ENCODE data around the gene NPSR1.
"Not testable (repeated sequence)": the region's sequence is repeated elsewhere in the genome, so short reads cannot be mapped to it uniquely, and the experiment has no call there.

The NPSR1 gene

GRCh38 chr7:34772296-34772938 lies 114.4 kb downstream of the NPSR1 start:
- Histone ChIP-seq H3K27me3 (ENCODE audit: insufficient read depth, low read length) (no peaks in the 10 kb centered on the region), H3K36me3 (ENCODE audit: insufficient read depth, low read length) (no peaks in the 10 kb centered on the region), H3K4me3 (ENCODE audit: low read length) (no peak overlapping the region), H3K9me3 (ENCODE audit: low read length) (no peaks in the 10 kb centered on the region), H2AFZ (ENCODE audit: low read depth, low read length) (no peak overlapping the region), H3K4me1 (ENCODE audit: insufficient read depth, low read length) (no peaks in the 10 kb centered on the region)

GRCh38 chr7:34776748-34777358 lies 118.8 kb downstream of the NPSR1 start:
- no peaks in the 10 kb centered on the region for H3K27me3 ChIP-seq (ENCODE audit: insufficient read depth, low read length)
- H3K4me3 ChIP-seq (ENCODE audit: low read length): no peak overlapping the region
- no peak overlapping the region for H2AFZ ChIP-seq (ENCODE audit: low read depth, low read length)
- no peaks in the 10 kb centered on the region for H3K36me3 ChIP-seq (ENCODE audit: insufficient read depth, low read length)
- H3K9me3 ChIP-seq (ENCODE audit: low read length): no peaks in the 10 kb centered on the region
- no peaks in the 10 kb centered on the region for H3K4me1 ChIP-seq (ENCODE audit: insufficient read depth, low read length)

- Histone ChIP-seq H3K9me3 (ENCODE audit: low read length) (no peaks in the 10 kb centered on the region), H3K27me3 (ENCODE audit: insufficient read depth, low read length) (no peaks in the 10 kb centered on the region), H3K36me3 (ENCODE audit: insufficient read depth, low read length) (no peaks in the 10 kb centered on the region), H3K4me3 (ENCODE audit: low read length) (no peak overlapping the region), H2AFZ (ENCODE audit: low read depth, low read length) (no peak overlapping the region), H3K4me1 (ENCODE audit: insufficient read depth, low read length) (no peaks in the 10 kb centered on the region)
These were observed 122.5 kb downstream of the NPSR1 start for GRCh38 chr7:34780546-34780945.

GRCh38 chr7:34787586-34787985 lies 129.6 kb downstream of the NPSR1 start:
- no peaks in the 10 kb centered on the region for H3K27me3 ChIP-seq (ENCODE audit: insufficient read depth, low read length)
- H2AFZ ChIP-seq (ENCODE audit: low read depth, low read length): no peak overlapping the region
- H3K4me3 ChIP-seq (ENCODE audit: low read length): no peak overlapping the region
- no peaks in the 10 kb centered on the region for H3K36me3 ChIP-seq (ENCODE audit: insufficient read depth, low read length)
- H3K9me3 ChIP-seq (ENCODE audit: low read length): no peaks in the 10 kb centered on the region
- H3K4me1 ChIP-seq (ENCODE audit: insufficient read depth, low read length): no peaks in the 10 kb centered on the region

GRCh38 chr7:34806831-34807230 lies 148.8 kb downstream of the NPSR1 start:
- no peaks in the 10 kb centered on the region for H3K4me1 ChIP-seq (ENCODE audit: insufficient read depth, low read length)
- H3K36me3 ChIP-seq (ENCODE audit: insufficient read depth, low read length): no peaks in the 10 kb centered on the region
- no peak overlapping the region for H2AFZ ChIP-seq (ENCODE audit: low read depth, low read length)
- H3K9me3 ChIP-seq (ENCODE audit: low read length): no peaks in the 10 kb centered on the region
- no peaks in the 10 kb centered on the region for H3K27me3 ChIP-seq (ENCODE audit: insufficient read depth, low read length)
- no peak overlapping the region for H3K4me3 ChIP-seq (ENCODE audit: low read length)

- no peak overlapping the region for H2AFZ ChIP-seq (ENCODE audit: low read depth, low read length)
- no peaks in the 10 kb centered on the region for H3K36me3 ChIP-seq (ENCODE audit: insufficient read depth, low read length)
- no peaks in the 10 kb centered on the region for H3K27me3 ChIP-seq (ENCODE audit: insufficient read depth, low read length)
- no peak overlapping the region for H3K4me3 ChIP-seq (ENCODE audit: low read length)
- no peaks in the 10 kb centered on the region for H3K4me1 ChIP-seq (ENCODE audit: insufficient read depth, low read length)
- no peaks in the 10 kb centered on the region for H3K9me3 ChIP-seq (ENCODE audit: low read length)
These were observed 149.7 kb downstream of the NPSR1 start for GRCh38 chr7:34807548-34808340.

- not testable (repeated sequence) for H3K4me1 ChIP-seq (ENCODE audit: insufficient read depth, low read length); H2AFZ ChIP-seq (ENCODE audit: low read depth, low read length); H3K4me3 ChIP-seq (ENCODE audit: low read length); H3K9me3 ChIP-seq (ENCODE audit: low read length); H3K27me3 ChIP-seq (ENCODE audit: insufficient read depth, low read length); H3K36me3 ChIP-seq (ENCODE audit: insufficient read depth, low read length)
These were observed 156.3 kb downstream of the NPSR1 start for GRCh38 chr7:34814203-34814842.

- no peaks in the 10 kb centered on the region for H3K4me1 ChIP-seq (ENCODE audit: insufficient read depth, low read length)
- no peak overlapping the region for H3K4me3 ChIP-seq (ENCODE audit: low read length)
- no peaks in the 10 kb centered on the region for H3K36me3 ChIP-seq (ENCODE audit: insufficient read depth, low read length)
- peaks cover 1% of the 10 kb centered on the region for H3K9me3 ChIP-seq (ENCODE audit: low read length)
- no peaks in the 10 kb centered on the region for H3K27me3 ChIP-seq (ENCODE audit: insufficient read depth, low read length)
- H2AFZ ChIP-seq (ENCODE audit: low read depth, low read length): no peak overlapping the region
These were observed 164.0 kb downstream of the NPSR1 start for GRCh38 chr7:34821932-34822558.

- H3K4me1 ChIP-seq (ENCODE audit: insufficient read depth, low read length): no peaks in the 10 kb centered on the region
- no peaks in the 10 kb centered on the region for H3K36me3 ChIP-seq (ENCODE audit: insufficient read depth, low read length)
- no peaks in the 10 kb centered on the region for H3K27me3 ChIP-seq (ENCODE audit: insufficient read depth, low read length)
- no peak overlapping the region for H3K4me3 ChIP-seq (ENCODE audit: low read length)
- H3K9me3 ChIP-seq (ENCODE audit: low read length): peaks cover 1% of the 10 kb centered on the region
- H2AFZ ChIP-seq (ENCODE audit: low read depth, low read length): no peak overlapping the region
These were observed 165.7 kb downstream of the NPSR1 start for GRCh38 chr7:34823650-34824258.

- no peaks in the 10 kb centered on the region for H3K4me1 ChIP-seq (ENCODE audit: insufficient read depth, low read length)
- no peak overlapping the region for H3K4me3 ChIP-seq (ENCODE audit: low read length)
- H2AFZ ChIP-seq (ENCODE audit: low read depth, low read length): no peak overlapping the region
- H3K36me3 ChIP-seq (ENCODE audit: insufficient read depth, low read length): no peaks in the 10 kb centered on the region
- no peaks in the 10 kb centered on the region for H3K27me3 ChIP-seq (ENCODE audit: insufficient read depth, low read length)
- H3K9me3 ChIP-seq (ENCODE audit: low read length): peaks cover 1% of the 10 kb centered on the region
These were observed 167.2 kb downstream of the NPSR1 start for GRCh38 chr7:34825221-34825620.

- H3K9me3 ChIP-seq (ENCODE audit: low read length): peaks cover 1% of the 10 kb centered on the region
- H3K4me1 ChIP-seq (ENCODE audit: insufficient read depth, low read length): peaks cover 11% of the 10 kb centered on the region
- no peaks in the 10 kb centered on the region for H3K36me3 ChIP-seq (ENCODE audit: insufficient read depth, low read length)
- no peaks in the 10 kb centered on the region for H3K27me3 ChIP-seq (ENCODE audit: insufficient read depth, low read length)
- no peak overlapping the region for H3K4me3 ChIP-seq (ENCODE audit: low read length)
- H2AFZ ChIP-seq (ENCODE audit: low read depth, low read length): no peak overlapping the region
These were observed 172.4 kb downstream of the NPSR1 start for GRCh38 chr7:34830390-34830789.

- Histone ChIP-seq H3K27me3 (ENCODE audit: insufficient read depth, low read length) (no peaks in the 10 kb centered on the region), H2AFZ (ENCODE audit: low read depth, low read length) (no peak overlapping the region), H3K36me3 (ENCODE audit: insufficient read depth, low read length) (no peaks in the 10 kb centered on the region), H3K9me3 (ENCODE audit: low read length) (peaks cover 1% of the 10 kb centered on the region), H3K4me3 (ENCODE audit: low read length) (no peak overlapping the region), H3K4me1 (ENCODE audit: insufficient read depth, low read length) (peaks cover 11% of the 10 kb centered on the region)
These were observed 173.4 kb downstream of the NPSR1 start for GRCh38 chr7:34831436-34831835.
